ENCODE results near the gene ZNF638. TPM values are rescaled to one million over a fixed set of nuclear protein-coding genes. Genes with fewer than 3 reads are reported as not detected.

ZNF638 gene
- polyA plus RNA-seq, 2 donors: 42.4 to 102 TPM

GRCh38 chr2:71463342-71463654 lies 131.7 kb downstream of the ZNF638 start:
- Histone ChIP-seq H3K27ac (ENCODE audit: low read depth in 2 of 2, low read length in 1 of 2) (no peak overlapping the region), H3K9me3 (ENCODE audit: control insufficient read depth in 2 of 2, insufficient read depth in 1 of 2, low read depth in 1 of 2, low read length in 1 of 2) (peaks cover 0 to 7% of the 10 kb centered on the region in 2 donors), H3K4me3 (ENCODE audit: low read depth in 1 of 2, low read length in 2 of 2) (no peak overlapping the region), H3K4me1 (ENCODE audit: control insufficient read depth in 2 of 2, insufficient read depth in 2 of 2, low read length in 1 of 2) (peaks cover 6% of the 10 kb centered on the region in 2 donors), H3K36me3 (ENCODE audit: control insufficient read depth in 2 of 2, insufficient read depth in 2 of 2, low read length in 1 of 2) (no peaks in the 10 kb centered on the region), H3K27me3 (ENCODE audit: control insufficient read depth in 1 of 2, insufficient read depth in 2 of 2, low read length in 2 of 2) (peaks cover 0 to 4% of the 10 kb centered on the region in 2 donors)
- 83 to 86% methylated on average over 7 of the region's 7 CpGs for WGBS, 2 donors

- 83 to 90% methylated on average over 6 of the region's 6 CpGs for WGBS, 2 donors
- H3K4me3 ChIP-seq (ENCODE audit: low read depth in 1 of 2, low read length in 2 of 2): no peak overlapping the region
- H3K36me3 ChIP-seq (ENCODE audit: control insufficient read depth in 2 of 2, insufficient read depth in 2 of 2, low read length in 1 of 2): no peaks in the 10 kb centered on the region
- peaks cover 6% of the 10 kb centered on the region in 2 donors for H3K4me1 ChIP-seq (ENCODE audit: control insufficient read depth in 2 of 2, insufficient read depth in 2 of 2, low read length in 1 of 2)
- peaks cover 0 to 7% of the 10 kb centered on the region in 2 donors for H3K9me3 ChIP-seq (ENCODE audit: control insufficient read depth in 2 of 2, insufficient read depth in 1 of 2, low read depth in 1 of 2, low read length in 1 of 2)
- no peak overlapping the region for H3K27ac ChIP-seq (ENCODE audit: low read depth in 2 of 2, low read length in 1 of 2)
- peaks cover 0 to 4% of the 10 kb centered on the region in 2 donors for H3K27me3 ChIP-seq (ENCODE audit: control insufficient read depth in 1 of 2, insufficient read depth in 2 of 2, low read length in 2 of 2)
Measured at GRCh38 chr2:71464389-71464788, 132.8 kb downstream of the ZNF638 start.

- Histone ChIP-seq H3K36me3 (ENCODE audit: control insufficient read depth in 2 of 2, insufficient read depth in 2 of 2, low read length in 1 of 2) (no peaks in the 10 kb centered on the region), H3K27me3 (ENCODE audit: control insufficient read depth in 1 of 2, insufficient read depth in 2 of 2, low read length in 2 of 2) (peaks cover 0 to 4% of the 10 kb centered on the region in 2 donors), H3K4me1 (ENCODE audit: control insufficient read depth in 2 of 2, insufficient read depth in 2 of 2, low read length in 1 of 2) (peaks cover 6% of the 10 kb centered on the region in 2 donors), H3K4me3 (ENCODE audit: low read depth in 1 of 2, low read length in 2 of 2) (no peak overlapping the region), H3K9me3 (ENCODE audit: control insufficient read depth in 2 of 2, insufficient read depth in 1 of 2, low read depth in 1 of 2, low read length in 1 of 2) (peaks cover 0 to 7% of the 10 kb centered on the region in 2 donors), H3K27ac (ENCODE audit: low read depth in 2 of 2, low read length in 1 of 2) (no peak overlapping the region)
- 51 to 53% methylated on average over 11 of the region's 11 CpGs for WGBS, 2 donors
Measured at GRCh38 chr2:71465356-71465755, 133.8 kb downstream of the ZNF638 start.

- no peaks in the 10 kb centered on the region for H3K36me3 ChIP-seq (ENCODE audit: control insufficient read depth in 2 of 2, insufficient read depth in 2 of 2, low read length in 1 of 2)
- peaks cover 6% of the 10 kb centered on the region in 2 donors for H3K4me1 ChIP-seq (ENCODE audit: control insufficient read depth in 2 of 2, insufficient read depth in 2 of 2, low read length in 1 of 2)
- H3K9me3 ChIP-seq (ENCODE audit: control insufficient read depth in 2 of 2, insufficient read depth in 1 of 2, low read depth in 1 of 2, low read length in 1 of 2): peaks cover 0 to 7% of the 10 kb centered on the region in 2 donors
- peaks cover 0 to 4% of the 10 kb centered on the region in 2 donors for H3K27me3 ChIP-seq (ENCODE audit: control insufficient read depth in 1 of 2, insufficient read depth in 2 of 2, low read length in 2 of 2)
- 12% methylated on average over 23 of the region's 23 CpGs for WGBS, 2 donors
- peak overlapping the region; percentile 58 to 72 for H3K4me3 ChIP-seq (ENCODE audit: low read depth in 1 of 2, low read length in 2 of 2)
- no peak overlapping the region for H3K27ac ChIP-seq (ENCODE audit: low read depth in 2 of 2, low read length in 1 of 2)
Measured at GRCh38 chr2:71465961-71466300, 134.3 kb downstream of the ZNF638 start.

DNA sequence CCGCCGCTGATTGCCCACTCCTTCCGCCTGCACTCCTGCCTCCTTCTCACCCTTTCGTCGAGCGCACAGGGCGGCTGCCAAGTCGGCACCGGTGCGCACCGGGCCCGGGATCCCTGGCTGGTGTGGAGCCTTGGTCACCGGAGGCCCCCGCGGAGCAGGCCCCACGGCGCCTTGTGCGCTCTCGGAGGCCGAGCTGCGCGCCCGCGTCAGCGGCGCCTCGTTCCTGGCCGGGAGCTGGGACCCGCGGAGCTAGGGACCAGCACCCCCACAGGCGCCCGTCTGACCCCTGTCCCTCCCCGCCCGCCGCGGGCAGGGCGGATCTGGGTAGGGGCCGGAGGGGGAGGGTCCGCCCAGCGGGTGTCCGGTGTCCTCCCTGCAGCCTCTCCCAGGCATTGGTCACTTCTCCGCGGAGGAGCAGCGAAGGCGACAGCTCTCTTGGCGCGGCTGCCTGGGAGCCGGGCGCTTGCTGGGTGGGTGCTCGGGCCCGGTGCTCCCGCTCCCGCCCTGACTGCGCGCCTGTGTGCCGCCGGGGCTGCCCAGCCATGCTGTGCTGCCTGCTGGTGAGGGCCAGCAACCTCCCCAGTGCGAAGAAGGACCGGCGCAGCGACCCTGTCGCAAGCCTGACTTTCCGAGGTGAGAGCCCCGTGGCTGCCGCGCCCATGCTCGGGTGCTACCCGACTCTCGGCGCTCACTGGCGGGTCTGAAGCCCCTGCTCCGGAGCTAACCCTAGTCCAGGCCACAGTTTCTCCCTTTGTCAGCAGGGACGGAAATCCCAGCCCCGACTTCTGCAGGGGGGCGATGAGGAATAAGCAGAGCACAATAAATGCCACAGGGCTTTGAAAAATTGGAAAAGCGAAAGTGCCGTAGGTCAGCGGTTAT lies 135.0 kb downstream of the ZNF638 start:
- peaks cover 0 to 7% of the 10 kb centered on the region in 2 donors for H3K9me3 ChIP-seq (ENCODE audit: control insufficient read depth in 2 of 2, insufficient read depth in 1 of 2, low read depth in 1 of 2, low read length in 1 of 2)
- H3K36me3 ChIP-seq (ENCODE audit: control insufficient read depth in 2 of 2, insufficient read depth in 2 of 2, low read length in 1 of 2): no peaks in the 10 kb centered on the region
- H3K4me1 ChIP-seq (ENCODE audit: control insufficient read depth in 2 of 2, insufficient read depth in 2 of 2, low read length in 1 of 2): peaks cover 6% of the 10 kb centered on the region in 2 donors
- WGBS, 2 donors: 1% methylated on average over 68 to 78 of the region's 78 CpGs
- peaks cover 0 to 4% of the 10 kb centered on the region in 2 donors for H3K27me3 ChIP-seq (ENCODE audit: control insufficient read depth in 1 of 2, insufficient read depth in 2 of 2, low read length in 2 of 2)
- H3K4me3 ChIP-seq (ENCODE audit: low read depth in 1 of 2, low read length in 2 of 2): peak overlapping the region; percentile 58 to 72
- no peak overlapping the region for H3K27ac ChIP-seq (ENCODE audit: low read depth in 2 of 2, low read length in 1 of 2)

- peaks cover 0 to 4% of the 10 kb centered on the region in 2 donors for H3K9me3 ChIP-seq (ENCODE audit: control insufficient read depth in 2 of 2, insufficient read depth in 1 of 2, low read depth in 1 of 2, low read length in 1 of 2)
- H3K27ac ChIP-seq (ENCODE audit: low read depth in 2 of 2, low read length in 1 of 2): no peak overlapping the region
- H3K4me1 ChIP-seq (ENCODE audit: control insufficient read depth in 2 of 2, insufficient read depth in 2 of 2, low read length in 1 of 2): peaks cover 6% of the 10 kb centered on the region in 2 donors
- peaks cover 0 to 4% of the 10 kb centered on the region in 2 donors for H3K27me3 ChIP-seq (ENCODE audit: control insufficient read depth in 1 of 2, insufficient read depth in 2 of 2, low read length in 2 of 2)
- H3K4me3 ChIP-seq (ENCODE audit: low read depth in 1 of 2, low read length in 2 of 2): peak overlapping the region; percentile 58 to 72
- 23 to 25% methylated on average over 7 of the region's 7 CpGs for WGBS, 2 donors
- no peaks in the 10 kb centered on the region for H3K36me3 ChIP-seq (ENCODE audit: control insufficient read depth in 2 of 2, insufficient read depth in 2 of 2, low read length in 1 of 2)
Measured at GRCh38 chr2:71467180-71467815, 135.7 kb downstream of the ZNF638 start.

GRCh38 chr2:71468279-71469015 lies 136.9 kb downstream of the ZNF638 start:
- Histone ChIP-seq H3K27me3 (ENCODE audit: control insufficient read depth in 1 of 2, insufficient read depth in 2 of 2, low read length in 2 of 2) (peaks cover 0 to 4% of the 10 kb centered on the region in 2 donors), H3K36me3 (ENCODE audit: control insufficient read depth in 2 of 2, insufficient read depth in 2 of 2, low read length in 1 of 2) (no peaks in the 10 kb centered on the region), H3K4me3 (ENCODE audit: low read depth in 1 of 2, low read length in 2 of 2) (no peak overlapping the region), H3K9me3 (ENCODE audit: control insufficient read depth in 2 of 2, insufficient read depth in 1 of 2, low read depth in 1 of 2, low read length in 1 of 2) (no peaks in the 10 kb centered on the region), H3K4me1 (ENCODE audit: control insufficient read depth in 2 of 2, insufficient read depth in 2 of 2, low read length in 1 of 2) (peaks cover 6% of the 10 kb centered on the region in 2 donors), H3K27ac (ENCODE audit: low read depth in 2 of 2, low read length in 1 of 2) (no peak overlapping the region)
- 68 to 71% methylated on average over 11 of the region's 11 CpGs for WGBS, 2 donors

DNA sequence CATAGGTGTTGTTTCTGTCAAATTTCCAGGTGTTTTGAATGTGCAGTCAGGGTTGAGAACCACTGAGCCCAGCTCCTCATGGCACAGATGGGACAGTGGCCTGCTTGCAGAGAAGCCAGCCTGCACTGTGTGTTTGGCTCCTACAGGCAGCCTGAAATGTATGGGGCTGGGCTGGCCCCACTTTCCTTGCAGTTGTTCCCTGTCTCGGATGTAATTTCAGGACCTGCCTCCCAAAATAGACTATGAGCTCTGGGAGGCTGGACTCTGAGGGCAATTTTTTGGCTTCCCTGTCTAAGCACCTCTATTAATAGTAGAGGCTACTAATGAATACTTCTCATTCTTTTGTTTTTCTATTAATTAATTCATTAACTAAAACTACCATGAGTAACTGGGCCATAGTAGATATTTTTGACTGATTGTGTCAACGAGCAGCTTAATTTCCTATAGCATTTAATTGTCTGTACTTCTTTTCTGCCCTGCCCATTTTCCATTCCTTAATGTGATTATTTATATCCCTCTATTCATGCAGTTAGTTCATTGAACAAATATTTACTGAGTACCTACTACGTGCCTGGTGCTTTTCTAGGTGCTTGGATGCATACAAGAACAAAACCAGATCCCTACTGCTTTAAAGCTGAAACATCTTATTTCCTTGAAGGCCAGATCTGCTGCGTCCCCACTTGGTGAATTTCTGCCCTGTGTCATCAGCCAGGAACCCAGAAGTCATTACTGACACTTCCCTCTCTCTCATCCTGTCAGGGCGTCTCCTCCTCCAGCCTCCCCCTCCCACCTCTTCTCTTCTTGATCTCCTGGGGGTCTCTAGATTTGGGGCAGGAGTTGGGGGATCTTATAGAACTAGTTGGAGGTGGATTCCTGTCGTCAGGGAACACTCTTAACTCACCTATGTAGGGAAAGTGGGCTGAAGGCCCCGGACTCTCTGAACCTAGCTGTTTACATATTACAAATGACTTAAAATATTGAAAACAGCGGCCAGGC lies 138.1 kb downstream of the ZNF638 start:
- no peak overlapping the region for H3K4me3 ChIP-seq (ENCODE audit: low read depth in 1 of 2, low read length in 2 of 2)
- peaks cover 0 to 4% of the 10 kb centered on the region in 2 donors for H3K27me3 ChIP-seq (ENCODE audit: control insufficient read depth in 1 of 2, insufficient read depth in 2 of 2, low read length in 2 of 2)
- no peak overlapping the region for H3K27ac ChIP-seq (ENCODE audit: low read depth in 2 of 2, low read length in 1 of 2)
- peaks cover 6% of the 10 kb centered on the region in 2 donors for H3K4me1 ChIP-seq (ENCODE audit: control insufficient read depth in 2 of 2, insufficient read depth in 2 of 2, low read length in 1 of 2)
- no peaks in the 10 kb centered on the region for H3K9me3 ChIP-seq (ENCODE audit: control insufficient read depth in 2 of 2, insufficient read depth in 1 of 2, low read depth in 1 of 2, low read length in 1 of 2)
- no peaks in the 10 kb centered on the region for H3K36me3 ChIP-seq (ENCODE audit: control insufficient read depth in 2 of 2, insufficient read depth in 2 of 2, low read length in 1 of 2)
- 68 to 75% methylated on average over 8 of the region's 8 CpGs for WGBS, 2 donors

Measured in esophagus (tissue), 2 donors.